ENCODE data around the gene FNIP1.

GRCh38 chr5:131787736-131788135 is 9.1 kb downstream of the FNIP1 start:
- TF ChIP-seq CTCF (IDR thresholded peaks at IDR 0.05; ENCODE audit: insufficient read depth, low read length, poor library complexity, severe bottlenecking) (no peak), EZH2phosphoT487 (conservative IDR thresholded peaks at IDR 0.05; ENCODE audit: low read length) (no peak)

All from SU-DHL-6 (cell line).